ENCODE measurements around the gene RBPJ. TPM values are rescaled to one million over a fixed set of nuclear protein-coding genes. Genes with fewer than 3 reads are reported as not detected.

The RBPJ gene
- 10 to 100 TPM; 12.0 to 29.3 (median 19.6) TPM for total RNA-seq
- long read RNA-seq, full-length matches to known transcripts: 3 of 11 reads
- long read RNA-seq, partial matches to known transcripts: 5 of 11 reads
- long read RNA-seq, other reads (novel, unspliced or antisense): 3 of 11 reads

- ATAC-seq: peak; percentile 73 to 83 (median 79)
- TF ChIP-seq CTCF (IDR thresholded peaks at IDR 0.05) (no peak), POLR2A (IDR thresholded peaks at IDR 0.05) (peak; percentile 62)
- Histone ChIP-seq H3K9me3 (no peaks in the 10 kb centered on the region), H3K27me3 (no peaks in the 10 kb centered on the region), H3K36me3 (no peaks in the 10 kb centered on the region), H3K27ac (peak within 1 kb of the TSS; percentile 82 to 89 (median 89)), H3K4me3 (peak within 1 kb of the TSS; percentile 66 to 88 (median 83)), H3K4me1 (peaks cover 0 to 21% (median 0%) of the 10 kb centered on the region in 4 donors)
- WGBS (ENCODE audit: insufficient coverage, low coverage, low lambda C conversion rate, missing lambda C conversion rate): under 1% methylated on average over 35 of the region's 102 CpGs
- intact Hi-C loops (cut with DNase I): no loop called here
- DNase-seq: peak; percentile 92 to 95 (median 94)
Measured at GRCh38 chr4:26320538-26321372, at the start of gene RBPJ. Gene RBPJ, plus strand, starts transcription at chr4:26321014. Its CDS starts 15 bp downstream, at chr4:26321029.

GRCh38 chr4:26271703-26272102 is 49.1 kb upstream of the RBPJ start:
- intact Hi-C loops (cut with DNase I): no loop called here
- WGBS (ENCODE audit: insufficient coverage, low coverage, low lambda C conversion rate, missing lambda C conversion rate): 63% methylated on average over 5 of the region's 5 CpGs
- no peak for ATAC-seq

GRCh38 chr4:26272654-26273615 is 47.9 kb upstream of the RBPJ start:
- no peaks in the 10 kb centered on the region for H3K9me3 ChIP-seq
- H3K36me3 ChIP-seq: no peaks in the 10 kb centered on the region
- H3K4me1 ChIP-seq: no peaks in the 10 kb centered on the region
- intact Hi-C loops (cut with DNase I): no loop called here
- H3K27me3 ChIP-seq: no peaks in the 10 kb centered on the region
- H3K4me3 ChIP-seq: no peak overlapping the region
- H3K27ac ChIP-seq: no peak overlapping the region
- no peak for DNase-seq
- TF ChIP-seq CTCF (IDR thresholded peaks at IDR 0.05) (no peak), POLR2A (IDR thresholded peaks at IDR 0.05) (no peak)
- WGBS (ENCODE audit: insufficient coverage, low coverage, low lambda C conversion rate, missing lambda C conversion rate): 54% methylated on average over 10 of the region's 10 CpGs
- peak in 1 of 4 donors; percentile 17 for ATAC-seq

More at GRCh38 chr4:26271703-26272102, 49.1 kb upstream of the RBPJ start:
- Histone ChIP-seq H3K27ac (no peak overlapping the region), H3K9me3 (no peaks in the 10 kb centered on the region), H3K36me3 (no peaks in the 10 kb centered on the region), H3K4me1 (no peaks in the 10 kb centered on the region), H3K4me3 (no peak overlapping the region), H3K27me3 (no peaks in the 10 kb centered on the region)
- DNase-seq: no peak
- TF ChIP-seq POLR2A (IDR thresholded peaks at IDR 0.05) (no peak), CTCF (IDR thresholded peaks at IDR 0.05) (no peak)

GRCh38 chr4:26273616-26273980 is 47.2 kb upstream of the RBPJ start:
- no peak for TF ChIP-seq POLR2A (IDR thresholded peaks at IDR 0.05)
- no peak for TF ChIP-seq CTCF (IDR thresholded peaks at IDR 0.05)
- Histone ChIP-seq H3K36me3 (no peaks in the 10 kb centered on the region), H3K9me3 (no peaks in the 10 kb centered on the region), H3K4me3 (no peak overlapping the region), H3K4me1 (no peaks in the 10 kb centered on the region), H3K27me3 (no peaks in the 10 kb centered on the region), H3K27ac (no peak overlapping the region)
- DNase-seq (peak in 2 of 3 donors; percentile 42 to 58), ATAC-seq (peak; percentile 35 to 61 (median 39))
- 48% methylated on average over 6 of the region's 8 CpGs for WGBS (ENCODE audit: insufficient coverage, low coverage, low lambda C conversion rate, missing lambda C conversion rate)
- intact Hi-C loops (cut with DNase I): no loop called here
